DMS 273 (cell line): ENCODE measurements around the gene GPR119.
A peak's percentile ranks its signal among the peaks of the same experiment; 100 is the strongest.
"Not testable (repeated sequence)": the region's sequence is repeated elsewhere in the genome, so short reads cannot be mapped to it uniquely, and the experiment has no call there.

Source experiments
- DNase-seq: peaks from one replicate; lab custom pipeline; 2025; ENCODE audit not compliant: unreplicated experiment; lab: John Stamatoyannopoulos, UW

GPR119 gene

GRCh38 chrX:130385520-130385919 is at the start of gene GPR119:
GPR119 (minus strand) TSS chrX:130385674; CDS start chrX:130385447, 227 bp downstream.
- DNase-seq = no peak

DNA sequence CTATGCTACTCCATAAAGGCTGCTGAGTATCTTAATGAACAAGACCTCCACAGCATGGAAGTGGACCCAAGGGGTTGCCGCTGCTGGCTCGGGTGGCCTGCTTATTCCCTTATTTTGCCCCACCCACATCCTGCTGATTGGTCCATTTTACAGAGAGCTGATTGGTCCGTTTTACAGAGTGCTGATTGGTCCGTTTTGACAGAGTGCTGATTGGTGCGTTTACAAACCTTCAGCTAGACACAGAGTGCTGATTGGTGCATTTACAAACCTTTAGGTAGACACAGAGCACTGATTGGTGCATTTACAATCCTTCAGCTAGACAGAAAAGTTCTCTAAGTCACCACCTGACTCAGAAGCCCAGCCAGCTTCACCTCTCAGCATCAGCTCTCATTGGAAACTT is 43.8 kb upstream of the GPR119 start:
- not testable (repeated sequence) for DNase-seq

DNA sequence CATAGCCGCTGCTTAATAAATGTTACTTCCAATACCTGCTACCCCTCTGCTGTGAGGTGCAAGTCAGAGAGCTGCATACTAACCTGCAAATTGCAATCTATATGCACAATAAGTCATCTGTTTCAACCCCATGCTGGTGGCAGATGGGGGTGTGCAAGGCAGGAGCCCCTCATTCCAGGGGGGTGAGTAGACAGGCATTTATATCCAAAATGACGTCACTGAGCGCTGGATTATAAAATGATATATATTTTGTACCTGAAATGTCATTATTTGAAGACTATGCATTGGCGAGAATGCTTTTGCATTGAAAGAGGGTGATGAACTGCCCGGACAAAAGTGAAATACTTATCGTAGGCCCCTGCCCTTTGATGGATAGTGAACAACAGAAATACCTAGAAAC is 41.1 kb upstream of the GPR119 start:
- no peak for DNase-seq

DNA sequence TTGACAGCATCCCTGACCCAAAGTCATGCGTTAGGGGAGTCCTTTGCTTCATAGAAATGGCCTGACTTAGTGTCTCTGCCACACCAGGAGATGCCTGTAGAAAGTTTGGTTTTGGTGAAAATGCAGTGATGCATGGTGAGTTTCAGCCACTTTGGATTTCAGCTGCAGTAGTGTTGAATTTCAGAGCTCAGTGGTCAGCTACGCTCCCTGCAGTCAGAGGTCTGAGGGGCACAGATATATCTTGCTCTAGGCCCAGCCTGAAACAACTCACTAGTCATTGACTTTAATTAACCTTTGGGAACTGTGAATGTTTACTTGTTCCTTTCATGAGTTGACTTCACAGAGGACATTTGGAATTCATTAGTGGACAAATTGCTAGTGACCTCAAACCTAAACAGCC is 33.8 kb upstream of the GPR119 start:
- DNase-seq = no peak

DNA sequence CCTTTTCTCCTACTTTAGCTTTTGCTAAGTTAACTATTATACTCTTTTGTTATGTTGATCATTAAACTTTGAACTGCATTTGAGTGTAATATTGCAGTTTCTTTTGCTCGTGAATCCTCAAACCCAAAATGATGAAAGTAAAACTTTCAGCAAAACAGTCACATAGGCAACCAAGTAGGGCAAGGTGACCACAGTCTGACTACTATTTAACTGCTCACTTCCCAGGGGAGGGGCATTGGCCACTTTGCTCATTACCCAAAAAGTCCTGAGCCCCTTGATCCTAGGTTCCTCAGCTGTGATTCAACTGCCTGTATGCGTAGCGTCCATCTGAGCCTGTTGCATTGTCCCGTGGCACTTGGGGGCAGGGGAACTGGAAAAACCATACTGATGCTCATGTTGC is 33.3 kb upstream of the GPR119 start:
- no peak for DNase-seq

DNA sequence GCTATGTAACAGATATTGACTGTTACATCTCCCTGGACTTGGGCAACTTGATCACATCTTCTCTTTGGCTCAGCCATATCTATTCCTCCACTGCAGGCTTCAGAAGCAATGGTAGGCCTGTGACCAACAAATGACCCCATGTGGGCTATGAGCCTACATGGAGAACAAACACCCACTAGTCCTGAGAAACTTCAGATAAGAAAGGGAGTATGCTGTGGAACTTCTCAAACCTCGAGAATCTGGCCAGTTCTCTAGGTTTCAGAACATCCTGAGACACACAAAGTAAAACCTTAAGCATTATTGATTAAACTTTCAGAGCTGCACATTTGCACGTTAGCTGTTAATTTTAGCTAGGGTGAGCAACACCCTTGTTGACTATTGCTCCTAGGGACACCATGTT is 32.6 kb upstream of the GPR119 start:
- no peak for DNase-seq

DNA sequence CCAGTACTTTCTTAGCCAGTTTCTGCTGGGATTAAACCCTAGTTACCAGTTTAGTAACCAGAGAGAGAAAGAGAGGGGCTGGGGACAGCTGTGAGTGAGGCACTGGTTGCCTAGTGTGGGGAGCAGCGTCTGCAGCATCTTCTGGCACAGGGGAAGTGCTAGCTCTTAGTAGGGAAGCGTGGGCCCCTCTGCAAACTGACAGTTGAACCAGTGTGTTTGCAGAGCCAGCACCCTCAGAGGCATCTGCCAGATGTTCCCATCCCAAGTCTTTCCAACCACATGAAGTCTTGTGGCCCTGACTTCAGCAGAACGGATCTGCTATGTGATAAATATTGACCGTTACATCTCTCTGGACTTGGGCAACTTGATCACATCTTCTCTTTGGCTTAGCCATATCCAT is 31.3 kb upstream of the GPR119 start:
- DNase-seq = no peak

DNA sequence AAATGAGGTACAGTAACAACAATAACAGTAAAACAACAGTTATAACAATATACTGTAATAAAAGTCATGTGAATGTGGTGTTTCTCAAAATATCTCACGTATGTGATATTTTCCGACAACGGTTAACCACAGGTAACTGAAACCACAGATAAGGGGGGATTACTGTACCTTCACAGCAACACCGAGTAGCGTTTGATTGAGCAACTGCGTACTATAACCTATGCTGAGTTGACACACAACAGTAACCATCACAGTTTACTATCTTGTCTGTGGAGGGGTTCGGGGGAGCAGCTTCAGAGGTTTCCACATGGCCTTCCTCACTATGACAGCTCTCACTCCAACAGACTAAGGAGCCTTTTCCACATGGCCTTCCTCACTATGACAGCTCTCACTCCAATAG is 29.7 kb upstream of the GPR119 start:
- DNase-seq = no peak

- no peak for DNase-seq
Observed at GRCh38 chrX:130414800-130415199, 29.3 kb upstream of the GPR119 start.

DNA sequence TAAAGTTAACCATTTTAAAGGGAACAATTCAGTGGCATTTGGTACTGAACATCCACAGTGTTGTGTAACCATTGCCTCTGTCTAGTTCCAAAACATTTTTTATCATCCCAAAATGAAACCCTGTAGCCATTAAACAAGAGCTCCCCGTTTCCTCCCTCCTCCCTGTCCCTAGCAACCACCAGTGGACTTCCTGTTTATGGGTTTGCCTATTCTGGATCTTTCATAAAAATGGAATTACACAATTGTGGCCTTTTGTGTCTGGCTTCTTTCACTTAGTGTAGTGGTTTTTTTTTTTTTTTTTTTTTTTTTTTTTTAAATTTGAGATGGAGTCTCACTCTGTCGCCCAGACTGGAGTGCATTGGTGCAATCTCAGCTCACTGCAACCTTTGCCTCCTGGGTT is 27.9 kb upstream of the GPR119 start:
- no peak for DNase-seq

DNA sequence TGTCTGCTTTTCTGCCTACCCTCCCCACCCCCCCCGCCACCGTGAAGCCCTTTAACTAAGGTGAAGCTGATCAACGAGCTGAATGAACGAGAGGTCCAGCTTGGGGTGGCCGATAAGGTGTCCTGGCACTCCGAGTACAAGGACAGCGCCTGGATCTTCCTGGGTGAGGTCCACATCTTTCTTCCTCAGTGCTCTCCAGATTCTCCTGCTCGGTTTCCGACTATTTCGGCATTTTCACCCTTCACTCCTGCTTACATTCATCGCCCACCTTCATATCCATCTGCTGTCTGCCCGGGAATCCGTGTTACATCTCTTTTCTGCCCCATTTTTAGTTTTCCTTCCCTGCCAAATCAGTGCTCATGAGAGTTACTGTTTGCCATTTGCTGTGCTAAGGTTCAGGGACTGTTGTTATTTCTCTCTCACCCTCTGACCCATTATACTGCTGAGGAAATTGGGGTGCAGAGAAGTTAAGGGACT is 16.8 kb upstream of the GPR119 start:
- no peak for DNase-seq

GRCh38 chrX:130401415-130402207 is 16.1 kb upstream of the GPR119 start, which contains the start of gene RBMX2:
RBMX2 (plus strand) TSS chrX:130401987; CDS start chrX:130402033, 46 bp downstream.
- DNase-seq = peak; percentile 90

DNA sequence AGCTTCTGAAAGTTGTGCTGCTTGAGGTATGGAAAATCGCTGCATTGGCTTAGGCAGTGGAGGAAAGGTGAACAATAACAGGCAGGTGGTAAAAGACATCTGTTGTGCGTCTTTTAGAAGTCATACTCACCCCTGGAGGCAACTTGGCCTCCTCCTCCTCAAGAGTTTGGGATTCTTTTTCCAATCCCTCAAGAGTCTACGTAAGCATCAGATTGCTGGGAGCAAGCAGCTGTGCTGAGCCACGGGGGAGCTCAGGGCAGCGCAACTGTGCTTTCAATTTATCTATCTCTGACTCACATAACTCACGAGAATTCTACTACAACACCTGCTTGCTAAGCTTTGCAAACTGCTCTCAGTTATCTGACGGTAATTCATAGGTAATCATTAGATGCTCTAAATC is 9.9 kb upstream of the GPR119 start:
- peak; percentile 41 for DNase-seq

DNA sequence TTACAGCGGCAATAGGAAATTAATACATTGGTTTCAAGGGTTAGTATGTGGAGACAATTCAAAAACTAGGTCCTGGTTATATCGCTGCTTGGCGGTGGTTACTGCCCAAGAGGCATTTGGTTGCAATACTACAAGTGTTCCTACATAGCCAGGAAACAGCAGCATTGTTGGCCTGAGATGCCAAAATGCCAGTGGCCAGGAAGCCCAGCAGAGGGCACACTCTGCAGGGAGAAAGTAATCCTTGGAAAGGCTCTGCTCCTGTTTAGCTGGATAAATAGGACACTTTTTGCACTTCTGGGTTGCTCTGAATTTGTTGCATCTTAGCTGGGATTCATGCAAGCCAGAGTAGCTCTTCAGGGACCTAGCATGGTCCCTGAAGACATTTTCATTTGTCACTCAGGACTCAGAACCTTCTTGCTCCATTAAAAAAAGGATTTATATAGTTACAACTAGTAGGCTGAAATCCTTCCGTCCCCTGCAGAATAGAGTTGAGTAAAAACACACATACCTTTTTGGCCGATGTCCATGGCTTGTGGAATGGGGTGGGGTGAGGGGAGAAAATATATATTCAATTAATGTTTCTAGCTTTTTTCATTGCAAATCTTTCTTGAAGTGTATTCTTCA is 8.1 kb upstream of the GPR119 start:
- peak; percentile 83 for DNase-seq

- DNase-seq = no peak
Observed at GRCh38 chrX:130386408-130386808, 934 bp upstream of the GPR119 start.

GRCh38 chrX:130378024-130378669 is 7.3 kb downstream of the GPR119 start:
- peak; percentile 79 for DNase-seq

DNA sequence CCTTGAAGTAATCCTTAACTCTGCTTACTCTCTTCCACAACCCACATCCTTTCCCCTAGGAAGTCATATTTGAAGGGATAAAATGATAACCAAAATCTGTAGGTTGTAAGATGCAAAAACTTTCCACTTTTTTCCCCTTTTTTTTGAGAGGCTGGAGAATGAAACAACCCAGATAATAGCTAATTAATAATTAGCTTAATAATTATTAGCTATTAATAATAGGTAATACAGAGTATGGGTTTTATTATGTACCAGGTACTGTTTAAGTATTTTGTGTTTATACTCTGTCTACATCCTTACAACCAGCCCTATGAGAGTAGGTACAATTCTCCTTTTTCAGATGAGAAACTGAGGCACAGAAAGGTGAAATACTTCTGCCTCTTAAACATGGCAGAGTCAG is 9.4 kb downstream of the GPR119 start:
- no peak for DNase-seq

DNA sequence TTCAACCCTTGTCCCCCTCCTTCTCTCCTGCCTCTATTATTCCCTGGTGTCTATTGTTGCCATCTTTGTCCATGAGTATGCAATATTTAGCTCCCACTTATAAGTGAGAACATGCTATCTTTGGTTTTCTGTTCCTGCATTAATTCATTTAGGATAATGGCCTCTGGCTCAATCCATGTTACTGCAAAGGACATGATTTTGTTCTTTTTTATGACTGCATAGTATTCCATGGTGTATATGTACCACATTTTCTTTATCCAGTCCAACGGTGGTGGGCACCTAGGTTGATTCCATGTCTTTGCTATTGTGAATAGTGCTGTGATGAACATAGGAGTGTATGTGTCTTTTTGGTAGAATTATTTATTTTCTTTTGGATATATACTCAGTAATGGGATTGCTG is 33.4 kb downstream of the GPR119 start:
- not testable (repeated sequence) for DNase-seq

- DNase-seq = no peak
Observed at GRCh38 chrX:130351567-130351966, 33.9 kb downstream of the GPR119 start.

- no peak for DNase-seq
Observed at GRCh38 chrX:130347321-130347720, 38.2 kb downstream of the GPR119 start.

GRCh38 chrX:130343411-130343810 is 42.1 kb downstream of the GPR119 start:
- no peak for DNase-seq

- no peak for DNase-seq
Observed at GRCh38 chrX:130340271-130340670, 45.2 kb downstream of the GPR119 start.
